Effector memory CD4-positive, alpha-beta T cell (primary cell): ENCODE results near the gene DACH1.

ENCODE experiments used
- DNase-seq, 3 donors: peaks; one replicate each; pipeline ENCODE4 v3.0.0-alpha.2; 2020
- H3K27ac ChIP-seq: 2 replicates; pipeline ENCODE4 v1.7.0; 2013; ENCODE audit warnings: mild to moderate bottlenecking, low read length, moderate library complexity; ENCODE audit not compliant: insufficient read depth, poor library complexity, severe bottlenecking
- H3K27me3 ChIP-seq: replicated peaks from 2 replicates; pipeline ENCODE4 v1.7.0; 2013; ENCODE audit warnings: mild to moderate bottlenecking, low read length; ENCODE audit not compliant: insufficient read depth, control insufficient read depth, poor library complexity, severe bottlenecking
- H3K36me3 ChIP-seq: 2 replicates; pipeline ENCODE4 v1.7.0; 2013; ENCODE audit warnings: mild to moderate bottlenecking, low read length, moderate library complexity; ENCODE audit not compliant: control insufficient read depth, insufficient read depth
- H3K4me1 ChIP-seq: 2 replicates; pipeline ENCODE4 v1.7.0; 2013; ENCODE audit warnings: low read length, mild to moderate bottlenecking; ENCODE audit not compliant: control insufficient read depth, insufficient read depth, poor library complexity, severe bottlenecking
- H3K4me3 ChIP-seq: 2 replicates; pipeline ENCODE4 v1.7.0; 2013; ENCODE audit warnings: low read length, low read depth, mild to moderate bottlenecking; ENCODE audit not compliant: insufficient read depth, poor library complexity, severe bottlenecking
- H3K9me3 ChIP-seq: 2 replicates; pipeline ENCODE4 v1.7.0; 2013; ENCODE audit warnings: mild to moderate bottlenecking, low read length, moderate library complexity; ENCODE audit not compliant: control insufficient read depth

DACH1 gene

DNA sequence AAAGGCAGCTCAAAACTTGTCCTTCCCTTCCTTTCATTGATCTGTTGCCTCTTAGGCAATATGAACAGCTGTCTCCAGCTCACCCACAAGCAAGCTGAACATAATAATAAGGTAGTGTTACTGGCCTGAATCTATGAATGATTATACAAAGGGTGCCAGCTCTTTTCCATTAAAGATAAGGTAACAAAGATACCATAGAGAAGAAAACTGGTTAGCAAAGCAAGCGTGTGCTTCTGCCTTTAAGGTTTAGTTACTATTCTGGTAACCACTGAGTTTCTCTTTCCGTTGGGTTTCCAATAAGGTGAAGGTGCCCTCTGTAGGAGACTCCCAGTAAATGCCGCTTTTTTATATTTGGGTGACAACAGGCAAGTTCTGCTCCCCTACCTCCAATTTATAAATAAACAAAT is 12.1 kb upstream of the DACH1 start:
- Histone ChIP-seq H3K4me3 (no peak overlapping the region), H3K9me3 (no peaks in the 10 kb centered on the region), H3K4me1 (no peaks in the 10 kb centered on the region), H3K27ac (no peak overlapping the region), H3K27me3 (no peaks in the 10 kb centered on the region), H3K36me3 (no peaks in the 10 kb centered on the region)
- DNase-seq = no peak

- H3K4me1 ChIP-seq = no peaks in the 10 kb centered on the region
- no peaks in the 10 kb centered on the region for H3K27me3 ChIP-seq
Measured at GRCh38 chr13:71877256-71877653, 10.3 kb upstream of the DACH1 start.

GRCh38 chr13:71876648-71877255 is 9.7 kb upstream of the DACH1 start:
- H3K27me3 ChIP-seq = no peaks in the 10 kb centered on the region
- H3K27ac ChIP-seq = no peak overlapping the region
- no peak overlapping the region for H3K4me3 ChIP-seq
- H3K9me3 ChIP-seq = no peaks in the 10 kb centered on the region
- H3K36me3 ChIP-seq = no peaks in the 10 kb centered on the region
- no peak for DNase-seq
- H3K4me1 ChIP-seq = no peaks in the 10 kb centered on the region

More at GRCh38 chr13:71877256-71877653, 10.3 kb upstream of the DACH1 start:
- H3K27ac ChIP-seq = no peak overlapping the region
- no peak overlapping the region for H3K4me3 ChIP-seq
- DNase-seq = no peak
- H3K36me3 ChIP-seq = no peaks in the 10 kb centered on the region
- no peaks in the 10 kb centered on the region for H3K9me3 ChIP-seq

- Histone ChIP-seq H3K4me3 (no peak overlapping the region), H3K27ac (no peak overlapping the region), H3K27me3 (no peaks in the 10 kb centered on the region), H3K4me1 (no peaks in the 10 kb centered on the region), H3K9me3 (no peaks in the 10 kb centered on the region), H3K36me3 (no peaks in the 10 kb centered on the region)
- DNase-seq = no peak
Measured at GRCh38 chr13:71875823-71876222, 8.8 kb upstream of the DACH1 start.

- no peaks in the 10 kb centered on the region for H3K9me3 ChIP-seq
- H3K27me3 ChIP-seq = no peaks in the 10 kb centered on the region
- no peak for DNase-seq
- H3K36me3 ChIP-seq = no peaks in the 10 kb centered on the region
- H3K4me1 ChIP-seq = no peaks in the 10 kb centered on the region
- no peak overlapping the region for H3K4me3 ChIP-seq
- no peak overlapping the region for H3K27ac ChIP-seq
Measured at GRCh38 chr13:71874458-71874857, 7.5 kb upstream of the DACH1 start.

DNA sequence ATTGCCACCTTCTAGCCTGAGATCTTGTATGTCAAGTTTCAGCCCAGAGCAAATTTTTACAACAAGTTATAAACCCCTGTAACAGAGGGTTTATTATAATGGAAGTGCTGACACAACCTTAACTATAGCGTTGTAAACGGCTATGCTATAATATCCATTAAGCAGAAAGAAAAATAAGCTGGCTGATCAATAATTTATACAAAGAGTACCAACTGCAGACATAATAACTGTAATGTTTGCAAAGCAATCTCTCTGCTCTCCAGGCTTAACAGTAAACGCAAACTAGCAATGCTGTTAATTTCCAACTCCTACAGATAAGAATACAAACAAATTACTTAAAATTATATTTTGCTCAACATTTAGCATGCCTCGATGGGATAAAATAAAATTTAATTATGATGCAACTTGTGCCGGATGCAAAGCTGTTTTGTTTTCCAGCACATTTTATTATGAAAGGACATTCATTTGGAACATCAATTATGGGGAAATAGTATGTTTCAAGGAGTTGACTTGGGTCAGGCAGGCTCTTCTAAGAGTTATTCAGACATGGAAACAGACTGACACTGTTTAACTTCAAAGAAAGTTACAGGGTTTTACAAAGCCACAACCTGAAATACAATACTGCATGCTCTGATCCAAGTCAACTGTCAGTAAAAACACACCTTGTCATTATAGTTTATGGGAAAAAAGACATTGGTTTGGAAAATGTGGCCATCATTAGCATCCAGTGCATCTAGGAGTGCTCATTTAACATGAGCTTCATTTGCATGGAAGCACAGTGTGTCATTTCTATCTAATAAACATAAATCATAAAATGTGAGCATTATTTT is 6.6 kb upstream of the DACH1 start:
- H3K27me3 ChIP-seq = no peaks in the 10 kb centered on the region
- no peak overlapping the region for H3K4me3 ChIP-seq
- no peak for DNase-seq
- no peaks in the 10 kb centered on the region for H3K36me3 ChIP-seq
- H3K9me3 ChIP-seq = no peaks in the 10 kb centered on the region
- H3K27ac ChIP-seq = no peak overlapping the region
- H3K4me1 ChIP-seq = no peaks in the 10 kb centered on the region

DNA sequence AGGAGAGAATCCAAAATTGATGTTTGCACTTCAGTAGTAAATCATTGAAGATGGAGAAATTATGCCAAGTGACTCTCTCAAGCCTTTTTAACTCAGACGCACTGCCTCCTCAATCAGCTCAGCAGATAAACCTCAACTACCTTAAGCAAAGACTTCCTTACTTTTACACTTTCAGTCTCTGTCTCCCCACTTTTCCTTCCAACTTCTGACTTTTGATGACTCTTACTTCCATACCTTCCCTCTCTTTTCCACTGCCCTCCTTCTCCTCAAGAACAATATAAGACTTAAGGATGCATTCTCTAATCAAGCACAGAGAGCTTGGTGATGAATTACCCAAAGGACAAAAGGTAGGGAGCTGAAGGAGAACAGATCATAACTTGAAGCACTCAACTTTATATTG is 4.8 kb upstream of the DACH1 start:
- DNase-seq = no peak
- Histone ChIP-seq H3K4me3 (no peak overlapping the region), H3K9me3 (no peaks in the 10 kb centered on the region), H3K4me1 (no peaks in the 10 kb centered on the region), H3K36me3 (no peaks in the 10 kb centered on the region), H3K27me3 (peaks cover 10% of the 10 kb centered on the region), H3K27ac (no peak overlapping the region)

DNA sequence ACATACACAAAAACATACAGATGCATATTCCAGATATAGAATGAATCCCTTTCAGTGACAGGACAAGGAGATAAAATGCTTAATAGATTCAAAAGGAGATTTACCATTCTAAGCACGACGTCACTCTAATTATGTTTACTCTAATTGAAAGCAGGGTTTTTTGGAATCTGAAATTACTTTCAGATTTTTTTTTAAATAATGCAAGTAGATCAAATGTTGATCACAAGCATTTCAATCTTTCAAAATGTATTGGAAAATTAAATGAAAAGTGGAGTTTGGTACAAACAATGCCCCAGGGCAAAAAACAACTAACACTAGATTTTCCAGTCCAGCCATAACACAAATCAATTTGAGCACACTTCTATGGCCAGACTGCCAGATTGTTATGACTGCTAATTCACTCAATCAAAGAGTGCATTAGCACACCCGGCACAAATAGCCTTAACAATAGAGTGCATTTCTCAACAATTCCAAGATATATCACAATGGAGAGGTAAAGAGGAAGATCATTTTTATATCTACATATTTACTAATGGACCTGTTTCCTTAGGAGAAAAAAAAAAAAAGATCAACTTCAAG is 4.3 kb upstream of the DACH1 start:
- Histone ChIP-seq H3K4me3 (no peak overlapping the region), H3K27ac (no peak overlapping the region), H3K36me3 (no peaks in the 10 kb centered on the region), H3K27me3 (peaks cover 10% of the 10 kb centered on the region), H3K4me1 (peaks cover 2% of the 10 kb centered on the region), H3K9me3 (no peaks in the 10 kb centered on the region)
- no peak for DNase-seq

GRCh38 chr13:71870100-71870499 is 3.1 kb upstream of the DACH1 start:
- no peak overlapping the region for H3K27ac ChIP-seq
- no peak for DNase-seq
- peaks cover 7% of the 10 kb centered on the region for H3K4me1 ChIP-seq
- no peaks in the 10 kb centered on the region for H3K9me3 ChIP-seq
- no peak overlapping the region for H3K4me3 ChIP-seq
- H3K36me3 ChIP-seq = no peaks in the 10 kb centered on the region
- peaks cover 10% of the 10 kb centered on the region for H3K27me3 ChIP-seq

GRCh38 chr13:71869274-71869673 is 2.3 kb upstream of the DACH1 start:
- Histone ChIP-seq H3K27me3 (peaks cover 15% of the 10 kb centered on the region), H3K27ac (no peak overlapping the region), H3K4me1 (peaks cover 7% of the 10 kb centered on the region), H3K36me3 (no peaks in the 10 kb centered on the region), H3K4me3 (no peak overlapping the region), H3K9me3 (no peaks in the 10 kb centered on the region)
- DNase-seq = no peak
